Kidney epithelial cell (primary cell): ENCODE data around the gene TFB1M. TPM values are rescaled to one million over a fixed set of nuclear protein-coding genes. Genes with fewer than 3 reads are reported as not detected.
"Not testable (repeated sequence)": the region's sequence is repeated elsewhere in the genome, so short reads cannot be mapped to it uniquely, and the experiment has no call there.

Experiments used
- DNase-seq: peaks from one replicate; pipeline ENCODE4 v3.0.0-alpha.2; 2010; ENCODE audit warnings: low read depth
- H3K27me3 ChIP-seq: 2 replicates; pipeline ENCODE4 v1.6.0; 2011; ENCODE audit warnings: low read length; ENCODE audit not compliant: control insufficient read depth, insufficient read depth
- H3K36me3 ChIP-seq: 2 replicates; pipeline ENCODE4 v1.5.1; 2011; ENCODE audit warnings: low read length; ENCODE audit not compliant: control insufficient read depth, insufficient read depth
- H3K4me3 ChIP-seq: 2 replicates; pipeline ENCODE4 v1.5.1; 2011; ENCODE audit warnings: low read depth, mild to moderate bottlenecking, control low read depth, low read length
- CTCF ChIP-seq: IDR thresholded peaks from 2 replicates; pipeline ENCODE4 v1.5.1; 2011; ENCODE audit warnings: mild to moderate bottlenecking, moderate library complexity, low read length, control low read depth, inconsistent platforms; ENCODE audit not compliant: insufficient read depth, poor library complexity, severe bottlenecking
- total RNA-seq: library from RNA; depleted of rRNA; stranded (reverse); fragments of >200 nt; gene quantifications from 2 replicates; pipeline ENCODE4 v1.2.3, GENCODE V29; 2015

TFB1M gene
- total RNA-seq, 1 donor from 2014 or later, result 20.5 TPM

DNA sequence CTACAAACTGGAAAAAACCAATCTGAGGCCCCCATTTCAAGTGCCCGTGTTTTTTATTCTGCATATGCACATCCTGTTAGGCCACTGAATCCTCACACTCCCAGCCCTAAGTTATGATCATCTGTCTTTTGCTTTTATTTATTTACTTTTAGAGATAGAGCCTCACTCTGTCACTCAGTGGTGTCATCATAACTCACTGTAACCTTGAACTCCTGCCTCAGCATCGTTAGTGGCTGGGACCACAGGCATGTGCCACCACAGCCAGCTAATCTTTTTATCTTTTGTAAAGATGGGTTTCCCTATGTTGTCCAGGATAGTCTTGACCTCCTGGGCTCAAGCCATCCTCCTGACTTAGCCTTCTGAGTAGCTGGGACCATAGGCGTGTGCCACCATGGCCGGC is 80.1 kb downstream of the TFB1M start:
- Histone ChIP-seq H3K36me3 (no peaks in the 10 kb centered on the region), H3K27me3 (no peaks in the 10 kb centered on the region), H3K4me3 (no peak overlapping the region)
- TF ChIP-seq CTCF, result no peak
- DNase-seq, result no peak

- TF ChIP-seq CTCF, result no peak
Observed at GRCh38 chr6:155232848-155233247, 81.4 kb downstream of the TFB1M start.

DNA sequence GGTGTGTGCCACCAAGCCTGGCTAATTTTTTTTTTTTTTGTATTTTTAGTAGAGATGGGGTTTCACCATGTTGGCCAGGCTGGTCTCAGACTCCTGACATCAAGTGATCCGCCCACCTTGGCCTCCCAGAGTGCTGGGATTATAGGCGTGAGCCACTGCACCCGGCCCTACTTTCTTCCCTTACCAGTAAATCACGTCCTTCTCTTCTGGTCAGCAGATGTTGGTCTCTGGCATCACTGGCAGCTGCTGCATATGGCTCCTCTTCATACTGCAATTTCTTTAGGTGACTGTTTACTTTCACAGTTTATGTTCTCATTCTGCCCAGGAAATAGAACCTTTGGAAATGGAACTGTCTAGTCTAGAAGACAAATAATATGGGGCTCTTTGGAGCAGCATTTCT is 83.3 kb downstream of the TFB1M start:
- H3K4me3 ChIP-seq, DNase-seq, H3K36me3 ChIP-seq, H3K27me3 ChIP-seq: not testable (repeated sequence)

More at GRCh38 chr6:155232848-155233247, 81.4 kb downstream of the TFB1M start:
- H3K4me3 ChIP-seq, result no peak overlapping the region
- DNase-seq, result no peak
- no peaks in the 10 kb centered on the region for H3K27me3 ChIP-seq
- H3K36me3 ChIP-seq, result no peaks in the 10 kb centered on the region

DNA sequence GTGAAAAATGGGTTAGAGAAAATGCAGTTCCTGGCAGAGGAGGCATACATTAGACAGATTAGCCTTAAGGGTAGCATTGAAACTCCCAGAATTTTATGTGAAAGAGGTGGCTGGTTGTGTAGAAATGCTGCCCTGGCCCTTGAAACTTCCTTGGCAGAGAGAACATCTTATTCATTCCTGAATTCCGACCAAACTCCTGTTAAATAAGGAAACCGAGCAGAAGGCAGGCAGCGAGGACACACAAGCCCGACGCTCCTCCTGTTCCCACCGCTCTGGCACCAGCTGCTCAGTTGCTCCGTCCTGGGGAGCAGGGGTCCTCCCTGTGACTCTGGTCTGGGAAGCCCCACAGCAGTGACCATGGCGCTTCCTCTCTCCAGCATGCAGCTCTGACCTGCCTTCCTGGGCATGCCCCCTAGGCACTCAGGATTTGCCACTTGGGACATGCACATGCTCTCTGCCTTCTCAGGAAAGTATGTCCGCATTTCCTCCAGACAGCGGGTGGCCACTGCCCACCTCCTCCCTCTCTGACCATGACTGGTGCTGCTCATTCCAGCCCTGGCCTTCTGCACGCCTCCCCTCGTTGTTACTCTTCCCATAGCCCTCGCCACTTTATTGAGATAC is 85.6 kb downstream of the TFB1M start:
- Histone ChIP-seq H3K4me3 (no peak overlapping the region), H3K27me3 (no peaks in the 10 kb centered on the region), H3K36me3 (no peaks in the 10 kb centered on the region)
- no peak for TF ChIP-seq CTCF
- no peak for DNase-seq

GRCh38 chr6:155227046-155227445 is 87.2 kb downstream of the TFB1M start:
- H3K27me3 ChIP-seq, result no peaks in the 10 kb centered on the region
- H3K4me3 ChIP-seq, result no peak overlapping the region
- H3K36me3 ChIP-seq, result no peaks in the 10 kb centered on the region
- no peak for DNase-seq
- TF ChIP-seq CTCF, result no peak

GRCh38 chr6:155224618-155225017 is 89.7 kb downstream of the TFB1M start:
- Histone ChIP-seq H3K36me3 (no peaks in the 10 kb centered on the region), H3K4me3 (no peak overlapping the region), H3K27me3 (no peaks in the 10 kb centered on the region)
- no peak for DNase-seq
- no peak for TF ChIP-seq CTCF
